Loucy (cell line): ENCODE measurements around the gene CELSR1.

Experiments
- H2AFZ ChIP-seq: fragments of 200-600 bp; sonication (generic); 2 replicates; pipeline ENCODE4 v1.6.0; 2016; ENCODE audit warnings: antibody characterized with exemption, mild to moderate bottlenecking, low read length, moderate library complexity
- H3F3A ChIP-seq: fragments of 200-600 bp; 2 replicates; pipeline ENCODE4 v1.6.0; 2016; ENCODE audit warnings: antibody characterized with exemption, low read depth, mild to moderate bottlenecking
- H3K27me3 ChIP-seq: fragments of 200-600 bp; sonication (generic); 2 replicates; pipeline ENCODE4 v1.6.1; 2014; ENCODE audit warnings: low read length, mild to moderate bottlenecking; ENCODE audit not compliant: insufficient read depth, poor library complexity, severe bottlenecking
- H3K36me3 ChIP-seq: fragments of 200-600 bp; sonication (generic); 2 replicates; pipeline ENCODE4 v1.6.1; 2016; ENCODE audit warnings: low read length; ENCODE audit not compliant: insufficient read depth
- H3K4me1 ChIP-seq: fragments of 200-600 bp; sonication (generic); 2 replicates; pipeline ENCODE4 v1.5.1; 2014; ENCODE audit warnings: low read length, mild to moderate bottlenecking; ENCODE audit not compliant: insufficient read depth, poor library complexity, severe bottlenecking
- H3K4me2 ChIP-seq: fragments of 200-600 bp; sonication (generic); 2 replicates; pipeline ENCODE4 v1.6.0; 2014; ENCODE audit warnings: antibody characterized with exemption, low read length, low read depth, mild to moderate bottlenecking; ENCODE audit not compliant: poor library complexity, severe bottlenecking
- H3K4me3 ChIP-seq: fragments of 200-600 bp; sonication (generic); 2 replicates; pipeline ENCODE4 v1.5.1; 2014; ENCODE audit warnings: low read length, mild to moderate bottlenecking, mixed read lengths; ENCODE audit not compliant: poor library complexity, severe bottlenecking
- H3K79me2 ChIP-seq: fragments of 200-600 bp; sonication (generic); 2 replicates; pipeline ENCODE4 v1.6.1; 2014; ENCODE audit warnings: low read length; ENCODE audit not compliant: insufficient read depth
- H3K9ac ChIP-seq: fragments of 200-600 bp; sonication (generic); 2 replicates; pipeline ENCODE4 v1.6.0; 2014; ENCODE audit warnings: mild to moderate bottlenecking, low read depth, low read length, moderate library complexity; ENCODE audit not compliant: poor library complexity, severe bottlenecking
- H3K9me2 ChIP-seq: fragments of 200-600 bp; sonication (generic); replicated peaks from 2 replicates; pipeline ENCODE4 v1.6.1; 2016; ENCODE audit warnings: low read depth, low read length, mixed read lengths
- H3K9me3 ChIP-seq: fragments of 200-600 bp; sonication (generic); 2 replicates; pipeline ENCODE4 v1.6.1; 2014; ENCODE audit warnings: mild to moderate bottlenecking, antibody characterized with exemption, low read length, low read depth; ENCODE audit not compliant: insufficient read depth
- H4K20me1 ChIP-seq: fragments of 200-600 bp; sonication (generic); 2 replicates; pipeline ENCODE4 v1.6.0; 2014; ENCODE audit warnings: antibody characterized with exemption, low read length, mild to moderate bottlenecking; ENCODE audit not compliant: insufficient read depth, poor library complexity, severe bottlenecking
- CTCF ChIP-seq: fragments of 200-600 bp; sonication (generic); conservative IDR thresholded peaks from 2 replicates; pipeline ENCODE4 v1.5.1; 2014; ENCODE audit warnings: mild to moderate bottlenecking, antibody characterized with exemption, low read length
- EZH2phosphoT487 ChIP-seq: fragments of 200-600 bp; IDR thresholded peaks from 2 replicates; pipeline ENCODE4 v1.6.1; 2018; ENCODE audit warnings: antibody characterized with exemption, mild to moderate bottlenecking, moderate library complexity, borderline replicate concordance

The CELSR1 gene

GRCh38 chr22:46537225-46537945 is at the start of gene CELSR1:
TSS of gene CELSR1 (minus strand) at chr22:46537620. CDS start at chr22:46537170, 450 bp downstream.
- no peak within 1 kb of the TSS for H3K4me3 ChIP-seq
- no peaks in the 10 kb centered on the region for H3K36me3 ChIP-seq
- H3K79me2 ChIP-seq, result no peaks in the 10 kb centered on the region
- H3K9me3 ChIP-seq, result no peaks in the 10 kb centered on the region
- no peaks in the 10 kb centered on the region for H3K27me3 ChIP-seq
- TF ChIP-seq CTCF (no peak), EZH2phosphoT487 (no peak)
- no peak within 1 kb of the TSS for H3K9ac ChIP-seq
- no peaks in the 10 kb centered on the region for H3K9me2 ChIP-seq
- no peaks in the 10 kb centered on the region for H4K20me1 ChIP-seq
- no peaks in the 10 kb centered on the region for H3F3A ChIP-seq
- H2AFZ ChIP-seq, result no peak within 1 kb of the TSS
- H3K4me2 ChIP-seq, result no peak within 1 kb of the TSS
- no peaks in the 10 kb centered on the region for H3K4me1 ChIP-seq

GRCh38 chr22:46587061-46587460 is 49.6 kb upstream of the CELSR1 start:
- peaks cover 10% of the 10 kb centered on the region for H3K4me1 ChIP-seq
- no peaks in the 10 kb centered on the region for H3K36me3 ChIP-seq
- no peaks in the 10 kb centered on the region for H3F3A ChIP-seq
- H3K9me3 ChIP-seq, result no peaks in the 10 kb centered on the region
- TF ChIP-seq CTCF (no peak), EZH2phosphoT487 (no peak)
- H3K79me2 ChIP-seq, result peaks cover 22% of the 10 kb centered on the region; the same call in 1 of the 2 replicates
- no peak overlapping the region for H3K9ac ChIP-seq
- H4K20me1 ChIP-seq, result peaks cover under 1% of the 10 kb centered on the region
- no peak overlapping the region for H3K4me2 ChIP-seq
- no peak overlapping the region for H3K4me3 ChIP-seq
- H3K9me2 ChIP-seq, result no peaks in the 10 kb centered on the region
- H3K27me3 ChIP-seq, result no peaks in the 10 kb centered on the region
- H2AFZ ChIP-seq, result no peak overlapping the region

- H3K4me3 ChIP-seq, result no peak overlapping the region
- H3K4me1 ChIP-seq, result peaks cover 15% of the 10 kb centered on the region
- H4K20me1 ChIP-seq, result peaks cover 5% of the 10 kb centered on the region
- TF ChIP-seq CTCF (no peak), EZH2phosphoT487 (no peak)
- H3K4me2 ChIP-seq, result no peak overlapping the region
- no peaks in the 10 kb centered on the region for H3F3A ChIP-seq
- H3K36me3 ChIP-seq, result no peaks in the 10 kb centered on the region
- no peak overlapping the region for H2AFZ ChIP-seq
- H3K9ac ChIP-seq, result no peak overlapping the region
- no peaks in the 10 kb centered on the region for H3K27me3 ChIP-seq
- no peaks in the 10 kb centered on the region for H3K9me2 ChIP-seq
- peaks cover 25% of the 10 kb centered on the region; the same call in 1 of the 2 replicates for H3K79me2 ChIP-seq
- H3K9me3 ChIP-seq, result no peaks in the 10 kb centered on the region
Observed at GRCh38 chr22:46586531-46587011, 49.2 kb upstream of the CELSR1 start.
